Measurements from ENCODE around the gene DLG5. TPM values are rescaled to one million over a fixed set of nuclear protein-coding genes. Genes with fewer than 3 reads are reported as not detected.

The DLG5 gene
- total and polyA plus RNA-seq, 10 of the 15 experiments (the other 5 are each of a cell fraction or from before 2014, with no cell fraction given): 0.18 to 6.6 (median 2.7) TPM

- H3K4me2 ChIP-seq (ENCODE audit: control insufficient read depth, insufficient read depth): no peak overlapping the region
- H3K4me1 ChIP-seq (ENCODE audit: control insufficient read depth, insufficient read depth, low read length): peaks cover 16% of the 10 kb centered on the region
- intact Hi-C loops (cut with micrococcal nuclease; ENCODE audit: unreplicated experiment) (no loop called here), in situ Hi-C loops (cut with MboI) (no loop called here)
- FAIRE-seq (no peak), DNase-seq (ENCODE audit: low read depth, low spot score) (no peak), ATAC-seq (no peak)
- no peak overlapping the region for H3K4me3 ChIP-seq
- ChIA-PET RAD21 (ENCODE audit: unreplicated experiment) (interaction anchor here (2.1 kb wide), 1 partner anchor 25 kb away, joined by 7 read pairs; no protein-coding TSS in a partner anchor), CTCF (interaction anchor here (1.6 to 2.7 kb wide), 2 partner anchors 14 to 25 kb away, joined by 5 to 14 read pairs; no protein-coding TSS in a partner anchor), SMC1A (ENCODE audit: uncharacterized antibody, unreplicated experiment) (interaction anchor here (0.5 to 2.9 kb wide), 3 partner anchors 20 to 34 kb away, joined by 3 to 10 read pairs (median 6); no protein-coding TSS in a partner anchor), POLR2A (no interaction called here)
- BruUV-seq (replicated peaks): no TSS peak
- H3K36me3 ChIP-seq (ENCODE audit: control insufficient read depth in 2 of 2, insufficient read depth in 2 of 2, low read length in 1 of 2): no peaks in the 10 kb centered on the region
- H3K79me2 ChIP-seq (ENCODE audit: control insufficient read depth, insufficient read depth, low read length): no peaks in the 10 kb centered on the region; the same call in 1 of the 2 replicates
- 88% methylated on average over 18 of the region's 18 CpGs for WGBS (ENCODE audit: insufficient coverage, insufficient replicate concordance, low lambda C conversion rate, missing lambda C conversion rate)
- no peak overlapping the region for H3K9ac ChIP-seq (ENCODE audit: control insufficient read depth, insufficient read depth, low read length)
- no peaks in the 10 kb centered on the region for H3K9me3 ChIP-seq (replicated peaks; ENCODE audit: control insufficient read depth, insufficient read depth, low read length)
- no peak overlapping the region for H3K27ac ChIP-seq (ENCODE audit: control insufficient read depth, insufficient read depth)
- H3K27me3 ChIP-seq (replicated peaks in 1 of 2; ENCODE audit: control insufficient read depth in 2 of 2, insufficient read depth in 2 of 2, low read length in 1 of 2): no peaks in the 10 kb centered on the region
- no peaks in the 10 kb centered on the region for H4K20me1 ChIP-seq (ENCODE audit: control insufficient read depth, insufficient read depth)
- no peak overlapping the region for H2AFZ ChIP-seq (ENCODE audit: control insufficient read depth, low read depth, low read length)
- TF ChIP-seq EZH2 (IDR thresholded peaks at IDR 0.05; ENCODE audit: borderline replicate concordance, control insufficient read depth, low read depth, low read length) (no peak), ZNF592 (IDR thresholded peaks at IDR 0.05) (no peak), EED (IDR thresholded peaks at IDR 0.05; ENCODE audit: low read depth) (no peak), RB1 (IDR thresholded peaks at IDR 0.05; ENCODE audit: borderline replicate concordance) (no peak), KAT2A (conservative IDR thresholded peaks at IDR 0.05; ENCODE audit: control insufficient read depth, low read depth, low read length) (no peak), E4F1 (IDR thresholded peaks at IDR 0.05; ENCODE audit: borderline replicate concordance, partially characterized antibody) (no peak), RAD21 (IDR thresholded peaks at IDR 0.05; ENCODE audit: insufficient read depth, low read depth, low read length) (no peak), CHD4 (IDR thresholded peaks at IDR 0.05) (no peak), E2F4 (IDR thresholded peaks at IDR 0.05; ENCODE audit: low read depth, low read length) (no peak), ZBTB33 (IDR thresholded peaks at IDR 0.05) (no peak), USF1 (IDR thresholded peaks at IDR 0.05; ENCODE audit: borderline replicate concordance, extremely low read length, insufficient read depth, low read depth, low read length) (no peak)
Measured at GRCh38 chr10:77872151-77872946, 54.2 kb downstream of the DLG5 start.
